NCI-H526 (cell line): ENCODE measurements around the gene TXNRD1.
"Not testable (repeated sequence)": the region's sequence is repeated elsewhere in the genome, so short reads cannot be mapped to it uniquely, and the experiment has no call there.

Source experiments
- DNase-seq, 2 experiments: peaks; one replicate each; lab custom pipeline; 2025; lab: John Stamatoyannopoulos, UW

The TXNRD1 gene

DNA sequence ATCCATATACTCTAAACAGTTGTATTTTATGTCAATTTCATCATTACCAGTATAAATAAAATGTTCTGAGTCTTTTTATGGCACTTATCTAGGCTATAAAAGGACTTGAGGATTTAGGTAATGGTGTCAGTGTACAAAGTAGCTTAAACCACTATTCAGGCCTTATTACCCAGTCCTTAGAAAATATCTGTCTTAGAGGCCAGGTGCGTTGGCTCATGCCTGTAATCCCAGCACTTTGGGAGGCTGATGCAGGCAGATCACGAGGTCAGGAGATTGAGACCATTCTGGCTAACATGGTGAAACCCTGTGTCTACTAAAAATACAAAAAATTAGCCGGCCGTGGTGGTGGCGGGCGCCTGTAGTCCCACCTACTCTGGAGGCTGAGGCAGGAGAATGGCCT is 112.7 kb downstream of the TXNRD1 start:
- DNase-seq, result not testable (repeated sequence)

DNA sequence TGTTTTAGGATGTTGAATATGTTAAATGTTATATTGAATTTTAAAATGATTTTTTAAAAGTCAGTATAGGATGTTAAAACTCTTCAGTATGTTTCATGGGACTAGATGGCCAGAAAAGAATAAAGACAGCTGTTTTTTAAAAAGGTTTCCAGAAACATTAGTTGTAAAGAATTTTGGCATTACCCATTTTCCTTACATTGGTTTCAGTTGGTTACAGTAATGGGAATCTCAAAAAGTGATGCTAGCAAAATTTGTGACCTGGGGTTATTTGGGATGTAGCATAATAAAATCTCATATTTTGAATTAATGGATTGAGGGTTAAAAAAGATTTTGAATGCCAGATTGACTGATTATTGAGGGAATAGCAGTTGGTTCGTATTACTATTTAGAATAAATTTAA is 113.2 kb downstream of the TXNRD1 start:
- no peak for DNase-seq

DNA sequence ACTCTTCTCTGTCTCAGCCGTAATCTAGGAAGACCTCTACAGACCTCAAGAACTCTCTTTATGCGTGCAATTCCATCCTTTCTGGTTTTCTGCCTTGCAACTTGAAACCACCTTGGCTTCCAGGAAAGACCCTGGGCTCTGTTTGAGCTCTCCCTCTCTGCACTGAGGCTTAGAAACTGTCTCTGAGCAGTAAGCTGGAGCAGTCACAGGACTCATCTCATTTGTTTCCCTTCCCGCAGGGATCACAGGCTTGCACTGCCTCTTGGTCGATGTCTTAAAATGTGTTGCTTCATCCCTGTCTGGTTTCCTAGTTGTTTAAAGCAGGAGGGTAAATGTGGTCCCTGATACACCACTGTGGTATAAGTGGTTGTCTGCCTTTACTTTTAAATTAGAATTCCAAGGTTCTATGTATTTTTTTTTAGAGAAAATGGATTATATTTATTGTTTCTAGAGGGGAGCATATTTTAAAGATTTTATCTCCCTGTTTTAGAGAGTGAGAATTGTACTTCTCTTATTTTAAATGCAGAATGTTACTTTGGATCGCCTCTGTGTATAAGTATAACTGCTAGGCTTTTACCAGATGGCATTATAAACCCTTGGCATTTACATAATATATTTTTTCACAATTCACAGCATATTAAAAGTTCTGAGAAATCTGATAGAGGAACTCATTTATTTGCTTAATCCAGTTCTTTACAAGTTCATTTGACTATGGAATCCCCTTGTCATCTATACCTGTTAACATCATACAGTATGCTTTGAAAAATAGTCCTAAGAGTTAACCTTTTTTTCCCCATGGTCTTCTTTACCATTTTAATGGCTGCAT is 114.3 kb downstream of the TXNRD1 start:
- no peak for DNase-seq

DNA sequence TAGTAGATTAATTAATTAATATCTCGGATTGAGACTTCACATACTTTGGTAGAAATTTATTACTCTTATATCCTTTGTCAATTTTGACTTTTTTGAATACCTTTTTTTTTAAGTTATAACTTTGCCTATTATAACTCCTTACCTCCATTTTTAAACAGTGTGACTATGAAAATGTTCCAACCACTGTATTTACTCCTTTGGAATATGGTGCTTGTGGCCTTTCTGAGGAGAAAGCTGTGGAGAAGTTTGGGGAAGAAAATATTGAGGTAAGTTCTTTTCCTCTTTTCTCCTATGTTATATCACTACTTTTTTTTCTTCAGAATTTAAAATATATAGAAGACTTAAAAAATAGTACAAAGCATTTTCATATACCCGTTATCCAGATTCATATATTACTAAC is 115.8 kb downstream of the TXNRD1 start:
- no peak for DNase-seq

GRCh38 chr12:104332273-104332672 is 116.7 kb downstream of the TXNRD1 start:
- DNase-seq, result not testable (repeated sequence)

DNA sequence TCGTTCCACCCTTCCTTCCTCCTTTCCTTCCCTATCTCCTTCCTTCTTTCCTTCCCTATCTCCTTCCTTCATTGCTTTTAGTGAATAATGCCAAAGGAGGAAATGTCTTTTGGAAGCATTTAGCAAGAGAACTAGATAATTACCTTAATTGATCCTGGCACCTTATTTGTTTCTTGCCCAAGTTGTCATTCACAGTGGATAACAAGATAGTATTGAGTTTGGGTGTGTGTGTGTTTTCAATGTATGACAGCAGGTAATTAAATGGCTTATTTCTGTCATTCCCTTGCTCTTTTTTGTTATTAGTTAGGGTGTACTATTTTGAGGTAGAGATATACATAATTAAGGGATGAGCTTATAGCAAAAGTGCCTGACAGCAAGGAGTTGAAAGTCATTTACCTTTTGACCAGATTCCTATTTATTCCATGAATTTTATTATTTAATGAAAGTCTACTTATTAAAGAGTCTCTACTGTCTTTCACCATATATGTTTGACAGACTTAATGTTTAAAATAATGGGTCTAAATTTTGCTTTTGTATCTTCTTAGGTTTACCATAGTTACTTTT is 118.2 kb downstream of the TXNRD1 start:
- no peak for DNase-seq

GRCh38 chr12:104334581-104334980 is 119.0 kb downstream of the TXNRD1 start:
- no peak for DNase-seq

DNA sequence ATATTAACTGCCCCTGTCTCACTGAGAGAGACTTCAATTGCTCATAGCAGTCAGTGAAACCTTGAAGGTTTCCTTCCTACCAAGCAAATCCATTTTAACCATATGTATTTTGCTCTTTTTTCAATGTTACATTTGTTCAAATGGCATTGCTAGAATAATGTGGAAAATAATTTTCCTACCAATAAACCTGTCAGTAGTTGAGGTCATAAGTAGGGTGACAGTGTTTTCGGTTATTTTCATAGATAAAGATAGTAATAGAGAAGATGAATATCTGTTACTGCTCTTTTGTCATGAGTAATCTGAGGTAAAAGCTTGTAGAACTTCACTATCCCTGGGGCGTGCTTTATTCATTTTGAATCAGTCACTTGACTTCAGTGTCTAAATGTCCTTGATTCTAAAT is 120.5 kb downstream of the TXNRD1 start:
- no peak for DNase-seq

- DNase-seq, result no peak
These were observed 121.5 kb downstream of the TXNRD1 start for GRCh38 chr12:104337030-104337558.

DNA sequence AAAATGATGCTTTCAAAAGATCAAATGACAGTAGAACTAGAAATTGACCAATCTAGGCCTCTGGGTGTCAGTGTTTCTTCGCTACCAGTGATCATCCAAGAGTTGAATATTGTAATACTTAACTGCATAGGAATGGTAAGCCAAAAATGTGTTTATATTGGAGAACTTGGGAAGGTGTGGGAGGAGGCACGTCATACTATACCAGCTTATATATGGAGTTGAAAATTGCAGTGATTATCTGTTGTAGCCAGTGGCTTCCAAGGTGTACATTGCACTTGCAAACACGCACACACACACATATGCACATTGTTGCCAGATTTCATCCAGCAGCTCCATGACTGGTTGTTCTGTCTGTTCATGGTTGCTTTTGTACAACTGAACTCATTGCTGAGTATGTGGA is 124.1 kb downstream of the TXNRD1 start:
- no peak for DNase-seq

DNA sequence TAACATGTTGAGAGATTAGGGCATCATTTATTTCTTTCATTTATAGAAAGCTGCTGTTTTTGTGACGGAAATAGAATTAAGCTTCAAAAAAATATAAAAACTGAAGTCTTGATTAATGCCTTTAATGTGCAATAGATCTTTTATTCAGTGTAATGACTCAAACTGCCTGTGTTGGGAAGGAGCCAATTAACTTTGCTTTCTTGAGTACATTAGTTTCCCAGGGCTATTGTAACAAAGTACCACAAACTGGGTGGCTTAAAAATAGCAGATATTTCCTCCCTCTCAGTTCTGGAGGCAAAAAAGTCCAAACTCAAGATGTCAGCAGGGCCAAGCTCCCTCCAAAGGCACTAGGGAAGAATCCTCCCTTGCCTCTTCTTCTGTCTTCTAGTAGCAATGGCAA is 124.6 kb downstream of the TXNRD1 start:
- no peak for DNase-seq

DNA sequence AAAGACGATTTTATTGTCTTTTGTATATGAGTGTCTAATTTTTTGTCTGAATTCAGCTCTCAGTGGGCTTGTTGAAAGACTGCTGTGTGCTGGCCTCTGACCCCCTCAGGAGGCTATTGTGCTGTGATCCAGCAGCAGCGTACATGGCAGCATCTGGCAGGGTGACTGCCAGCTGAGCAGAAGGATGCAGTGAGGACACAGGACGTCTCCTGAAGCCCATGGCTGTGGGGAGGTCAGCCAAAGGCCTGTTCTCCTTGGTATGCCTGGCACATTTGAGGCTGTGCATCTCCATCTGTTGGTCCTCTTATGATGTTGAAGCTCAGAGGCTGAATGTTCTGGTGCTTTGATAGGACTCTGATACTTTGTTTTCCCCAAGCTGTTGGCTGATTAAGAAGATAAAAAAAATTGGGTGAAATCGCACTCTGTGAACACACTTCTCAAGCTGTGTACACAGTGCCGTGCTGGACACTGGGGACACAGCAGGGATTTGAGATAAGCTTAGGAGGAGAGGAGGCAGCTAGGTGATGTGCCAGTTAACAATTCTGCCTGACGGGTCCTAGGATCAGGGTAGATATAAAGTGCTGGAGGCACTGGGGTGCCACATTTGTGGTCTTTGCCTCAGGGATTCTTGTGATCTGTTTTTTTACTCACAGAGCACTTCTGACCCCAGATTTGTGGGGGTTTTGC is 125.5 kb downstream of the TXNRD1 start:
- DNase-seq, result no peak

DNA sequence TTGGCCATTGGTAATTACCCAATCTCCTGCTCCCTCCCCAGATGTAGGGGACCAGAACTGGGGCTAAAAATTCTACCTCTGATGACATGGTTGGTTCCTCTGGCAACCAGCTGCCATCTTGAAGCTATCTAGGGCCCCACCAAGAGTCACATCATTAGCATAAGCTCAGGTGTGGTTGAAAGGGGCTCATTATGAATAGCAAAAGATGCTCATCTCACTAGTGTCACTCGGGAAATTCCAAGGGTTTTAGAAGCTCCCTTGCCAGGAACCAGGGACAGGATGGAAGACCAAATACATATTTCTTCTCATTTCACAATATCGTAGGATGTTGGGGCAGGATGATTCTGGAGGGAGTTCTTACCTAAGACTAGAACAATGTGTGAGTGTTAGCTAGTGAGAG is 126.6 kb downstream of the TXNRD1 start:
- no peak for DNase-seq

- no peak for DNase-seq
These were observed 127.2 kb downstream of the TXNRD1 start for GRCh38 chr12:104342635-104343249.

- no peak for DNase-seq
These were observed 129.1 kb downstream of the TXNRD1 start for GRCh38 chr12:104344682-104345081.

DNA sequence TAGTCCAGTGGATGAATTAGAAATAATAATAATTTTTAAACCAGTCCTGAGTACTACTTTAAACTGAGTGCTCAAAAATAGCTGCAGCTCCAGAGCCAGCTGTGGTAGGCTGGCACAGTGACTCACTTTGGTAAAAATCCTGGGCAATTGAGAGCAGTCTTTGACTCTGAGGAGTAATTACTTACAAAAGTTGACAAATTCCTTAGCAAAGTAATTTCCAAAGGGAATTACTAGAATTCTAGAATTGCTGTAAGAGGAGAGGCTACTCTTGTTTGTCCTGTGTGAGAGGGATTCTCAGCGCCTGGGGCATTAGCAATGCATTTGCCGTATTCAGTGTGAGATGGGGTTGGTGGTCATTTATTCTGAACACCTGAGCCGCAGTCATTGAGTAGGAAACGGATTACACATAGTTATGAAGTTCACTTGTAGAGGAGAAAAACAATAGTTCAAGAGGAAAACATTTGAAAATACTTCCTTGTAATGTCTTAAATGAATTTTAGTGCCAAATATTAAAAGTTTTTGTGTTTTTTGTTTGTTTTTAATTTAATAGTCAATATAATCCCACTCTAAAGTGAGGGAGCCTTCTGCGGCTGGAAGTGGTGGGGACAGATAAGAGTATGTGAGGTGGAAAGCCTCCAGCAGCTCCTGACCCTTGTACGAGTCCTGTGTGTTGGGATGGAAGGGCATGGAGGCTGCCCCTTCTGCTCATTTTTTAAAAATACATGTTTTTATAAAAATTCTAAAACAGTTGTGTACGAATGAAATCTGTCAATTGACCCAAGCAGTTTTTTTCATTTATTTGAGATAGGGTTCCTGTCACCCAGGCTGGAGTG is 129.9 kb downstream of the TXNRD1 start:
- no peak for DNase-seq

DNA sequence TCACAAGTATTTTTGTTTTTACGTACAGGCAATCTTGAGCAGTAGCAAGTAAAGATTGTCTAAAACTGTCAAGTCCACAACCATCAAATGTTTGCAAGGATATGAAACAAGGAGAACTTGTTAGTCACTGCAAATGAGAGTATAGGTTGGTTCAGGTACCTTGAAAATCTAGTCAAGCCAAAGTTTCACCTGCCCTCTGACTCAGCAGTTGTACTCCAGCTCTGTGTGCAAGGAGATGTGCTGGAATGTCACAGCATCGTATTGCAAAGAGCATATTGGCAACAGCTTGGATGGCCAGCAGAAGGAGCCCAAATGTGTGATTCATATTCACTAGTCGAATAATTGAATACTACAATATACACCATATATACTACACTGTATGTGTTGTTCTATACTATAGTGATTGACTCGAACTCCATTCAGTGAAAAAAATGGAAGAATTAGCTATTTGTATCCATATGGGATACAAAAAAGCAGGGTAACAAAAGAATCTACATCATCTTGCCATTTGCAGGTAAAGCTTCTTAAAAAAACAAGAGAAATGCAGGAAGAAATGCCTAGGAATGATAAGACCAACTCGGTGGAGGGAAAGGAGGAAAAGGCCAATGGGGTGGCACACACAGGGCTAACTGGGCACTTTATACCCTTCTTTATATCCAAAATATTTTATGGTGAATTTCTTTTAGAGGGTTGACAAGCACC is 131.9 kb downstream of the TXNRD1 start:
- no peak for DNase-seq

DNA sequence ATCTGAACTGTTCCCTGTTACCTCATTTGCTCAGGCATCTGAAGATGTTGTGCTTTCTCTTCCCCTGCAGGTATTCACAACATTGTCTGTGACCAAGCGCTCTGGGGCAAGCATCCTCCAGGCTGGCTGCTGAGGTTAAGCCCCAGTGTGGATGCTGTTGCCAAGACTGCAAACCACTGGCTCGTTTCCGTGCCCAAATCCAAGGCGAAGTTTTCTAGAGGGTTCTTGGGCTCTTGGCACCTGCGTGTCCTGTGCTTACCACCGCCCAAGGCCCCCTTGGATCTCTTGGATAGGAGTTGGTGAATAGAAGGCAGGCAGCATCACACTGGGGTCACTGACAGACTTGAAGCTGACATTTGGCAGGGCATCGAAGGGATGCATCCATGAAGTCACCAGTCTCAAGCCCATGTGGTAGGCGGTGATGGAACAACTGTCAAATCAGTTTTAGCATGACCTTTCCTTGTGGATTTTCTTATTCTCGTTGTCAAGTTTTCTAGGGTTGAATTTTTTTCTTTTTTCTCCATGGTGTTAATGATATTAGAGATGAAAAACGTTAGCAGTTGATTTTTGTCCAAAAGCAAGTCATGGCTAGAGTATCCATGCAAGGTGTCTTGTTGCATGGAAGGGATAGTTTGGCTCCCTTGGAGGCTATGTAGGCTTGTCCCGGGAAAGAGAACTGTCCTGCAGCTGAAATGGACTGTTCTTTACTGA is 132.9 kb downstream of the TXNRD1 start:
- no peak for DNase-seq

GRCh38 chr12:104348994-104349494 is 133.5 kb downstream of the TXNRD1 start:
- DNase-seq, result no peak
